ENCODE measurements around the gene SLC35F6. TPM values are rescaled to one million over a fixed set of nuclear protein-coding genes. Genes with fewer than 3 reads are reported as not detected.
A peak's percentile ranks its signal among the peaks of the same experiment; 100 is the strongest.
"Not testable (repeated sequence)": the region's sequence is repeated elsewhere in the genome, so short reads cannot be mapped to it uniquely, and the experiment has no call there.

Gene SLC35F6
- total RNA-seq, 4 donors from 2014 or later, result 76.3 to 114 (median 86.2) TPM

DNA sequence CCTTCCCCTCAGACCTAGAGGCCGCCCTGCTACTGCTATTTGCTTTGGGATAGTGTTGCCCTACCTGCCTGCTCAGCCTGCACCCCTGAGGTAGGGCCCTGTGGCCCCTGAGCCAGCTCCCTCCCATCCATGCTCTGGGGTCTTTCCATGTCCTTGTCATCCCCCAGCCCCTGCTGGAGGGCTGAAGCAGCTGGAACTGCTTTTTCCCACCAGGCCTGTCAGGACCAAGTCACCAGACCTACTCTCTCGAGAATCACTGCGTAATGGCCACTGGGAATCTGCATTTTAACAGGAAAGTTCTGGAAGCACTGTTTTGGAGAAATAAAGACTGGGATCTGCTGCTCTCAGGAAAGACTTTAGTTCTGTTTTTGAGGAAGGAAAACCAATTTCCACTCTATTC lies 20.2 kb upstream of the SLC35F6 start:
- no peak overlapping the region for H3K27ac ChIP-seq
- 87% methylated on average over 3 of the region's 3 CpGs for WGBS
- no peaks in the 10 kb centered on the region for H3K27me3 ChIP-seq
- no peak overlapping the region for H3K4me3 ChIP-seq
- TF ChIP-seq, protein P1, sequence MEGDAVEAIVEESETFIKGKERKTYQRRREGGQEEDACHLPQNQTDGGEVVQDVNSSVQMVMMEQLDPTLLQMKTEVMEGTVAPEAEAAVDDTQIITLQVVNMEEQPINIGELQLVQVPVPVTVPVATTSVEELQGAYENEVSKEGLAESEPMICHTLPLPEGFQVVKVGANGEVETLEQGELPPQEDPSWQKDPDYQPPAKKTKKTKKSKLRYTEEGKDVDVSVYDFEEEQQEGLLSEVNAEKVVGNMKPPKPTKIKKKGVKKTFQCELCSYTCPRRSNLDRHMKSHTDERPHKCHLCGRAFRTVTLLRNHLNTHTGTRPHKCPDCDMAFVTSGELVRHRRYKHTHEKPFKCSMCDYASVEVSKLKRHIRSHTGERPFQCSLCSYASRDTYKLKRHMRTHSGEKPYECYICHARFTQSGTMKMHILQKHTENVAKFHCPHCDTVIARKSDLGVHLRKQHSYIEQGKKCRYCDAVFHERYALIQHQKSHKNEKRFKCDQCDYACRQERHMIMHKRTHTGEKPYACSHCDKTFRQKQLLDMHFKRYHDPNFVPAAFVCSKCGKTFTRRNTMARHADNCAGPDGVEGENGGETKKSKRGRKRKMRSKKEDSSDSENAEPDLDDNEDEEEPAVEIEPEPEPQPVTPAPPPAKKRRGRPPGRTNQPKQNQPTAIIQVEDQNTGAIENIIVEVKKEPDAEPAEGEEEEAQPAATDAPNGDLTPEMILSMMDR (IDR thresholded peaks at IDR 0.05), result no peak
- TF ChIP-seq EP300 (IDR thresholded peaks at IDR 0.05), result no peak
- TF ChIP-seq POLR2AphosphoS5 (IDR thresholded peaks at IDR 0.05), result no peak
- TF ChIP-seq POLR2A (IDR thresholded peaks at IDR 0.05), result no peak
- no peak for DNase-seq (ENCODE audit: low spot score in 2 of 2)
- H3K9me3 ChIP-seq, result no peaks in the 10 kb centered on the region
- H3K4me1 ChIP-seq, result no peaks in the 10 kb centered on the region
- H3K36me3 ChIP-seq, result no peaks in the 10 kb centered on the region

DNA sequence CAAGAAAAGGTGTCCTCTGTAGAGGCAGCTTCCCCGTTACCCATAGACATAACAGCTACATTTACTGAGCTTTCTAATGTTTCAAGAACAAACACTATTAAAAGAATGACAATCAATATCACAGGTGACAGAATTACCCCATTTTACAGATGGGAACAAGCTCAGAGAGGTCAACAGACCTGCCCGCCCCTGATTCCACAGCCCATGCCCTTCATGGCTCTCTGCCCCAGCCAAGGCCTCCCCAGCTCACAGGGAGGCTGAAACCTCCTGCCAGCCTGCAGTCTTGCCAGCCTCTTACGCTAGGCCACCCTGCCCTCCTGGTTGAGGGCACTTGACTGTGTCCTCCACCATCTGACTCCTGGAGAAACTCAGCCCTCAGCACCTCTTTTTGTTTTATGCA lies 19.1 kb upstream of the SLC35F6 start:
- H3K27me3 ChIP-seq, result no peaks in the 10 kb centered on the region
- H3K4me1 ChIP-seq, result no peaks in the 10 kb centered on the region
- WGBS, result 96% methylated on average over 3 of the region's 3 CpGs
- TF ChIP-seq, protein P1 (IDR thresholded peaks at IDR 0.05), result no peak
- TF ChIP-seq POLR2A (IDR thresholded peaks at IDR 0.05) (no peak), POLR2AphosphoS5 (IDR thresholded peaks at IDR 0.05) (no peak), EP300 (IDR thresholded peaks at IDR 0.05) (no peak)
- no peak overlapping the region for H3K27ac ChIP-seq
- no peaks in the 10 kb centered on the region for H3K9me3 ChIP-seq
- H3K4me3 ChIP-seq, result no peak overlapping the region
- DNase-seq (ENCODE audit: low spot score in 2 of 2), result no peak
- H3K36me3 ChIP-seq, result no peaks in the 10 kb centered on the region

DNA sequence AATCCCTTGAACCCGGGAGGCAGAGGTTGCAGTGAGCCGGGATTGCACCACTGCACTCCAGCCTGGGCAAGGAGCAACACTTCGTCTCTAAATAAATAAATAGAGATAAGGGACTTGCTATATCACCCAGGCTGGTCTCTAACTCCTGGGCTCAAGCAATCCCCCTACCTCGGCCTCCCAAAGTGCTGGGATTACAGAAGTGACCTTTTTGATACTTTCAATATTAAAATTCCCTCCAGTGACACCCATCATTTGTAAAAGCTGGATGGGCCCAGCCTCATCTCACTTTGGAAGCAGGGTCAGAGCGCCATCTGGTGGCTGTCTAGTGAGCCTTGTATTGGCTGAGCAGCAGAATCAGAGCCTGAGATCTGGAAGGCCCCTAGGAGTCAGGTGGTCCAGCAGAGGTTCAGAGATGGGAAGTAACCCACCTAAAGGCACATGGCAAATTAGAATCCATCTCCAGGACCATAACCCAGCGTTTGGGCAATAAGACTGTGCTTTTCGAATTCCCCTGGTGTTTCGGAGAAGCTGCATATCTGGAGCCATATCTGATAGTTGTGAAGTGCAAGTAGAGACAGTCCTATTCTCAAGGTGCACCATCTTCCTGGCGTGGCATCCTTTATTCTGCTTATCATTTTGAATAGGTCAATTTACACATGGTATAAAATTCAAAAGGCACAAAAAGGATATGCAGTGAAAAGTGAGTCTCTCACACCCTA lies 18.3 kb upstream of the SLC35F6 start:
- no peak overlapping the region for H3K27ac ChIP-seq
- no peaks in the 10 kb centered on the region for H3K27me3 ChIP-seq
- no peak overlapping the region for H3K4me3 ChIP-seq
- no peaks in the 10 kb centered on the region for H3K36me3 ChIP-seq
- 30% methylated on average over 9 of the region's 9 CpGs for WGBS
- peak; percentile 87 to 93 for DNase-seq (ENCODE audit: low spot score in 2 of 2)
- H3K9me3 ChIP-seq, result no peaks in the 10 kb centered on the region
- no peaks in the 10 kb centered on the region for H3K4me1 ChIP-seq
- TF ChIP-seq EP300 (IDR thresholded peaks at IDR 0.05) (no peak), POLR2A (IDR thresholded peaks at IDR 0.05) (no peak), POLR2AphosphoS5 (IDR thresholded peaks at IDR 0.05) (no peak)
- TF ChIP-seq, protein P1 (IDR thresholded peaks at IDR 0.05), result peak; percentile 76 to 84

DNA sequence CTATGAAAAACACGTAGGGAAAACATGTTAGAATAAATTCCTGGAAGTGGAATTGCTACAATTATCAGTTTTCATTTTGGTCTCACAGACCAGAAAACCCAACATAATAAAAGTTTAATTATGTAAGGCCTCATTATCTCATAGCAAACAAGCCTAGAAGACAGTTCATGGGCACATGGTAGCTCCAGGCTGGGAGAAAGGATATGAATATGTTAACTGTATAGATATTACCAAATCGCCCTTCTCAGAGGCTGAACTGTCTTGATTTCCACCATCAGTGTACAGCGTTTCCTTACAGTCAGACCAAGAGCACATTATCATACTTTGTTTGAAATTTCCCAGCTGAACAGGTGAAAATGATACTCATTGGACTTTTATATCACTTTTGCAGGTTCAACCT lies 17.1 kb upstream of the SLC35F6 start:
- no peaks in the 10 kb centered on the region for H3K27me3 ChIP-seq
- no peaks in the 10 kb centered on the region for H3K4me1 ChIP-seq
- WGBS, result 65% methylated on average over 3 of the region's 3 CpGs
- no peak for TF ChIP-seq POLR2A (IDR thresholded peaks at IDR 0.05)
- TF ChIP-seq, protein P1 (IDR thresholded peaks at IDR 0.05), result no peak
- no peak for TF ChIP-seq POLR2AphosphoS5 (IDR thresholded peaks at IDR 0.05)
- no peak for TF ChIP-seq EP300 (IDR thresholded peaks at IDR 0.05)
- H3K36me3 ChIP-seq, result no peaks in the 10 kb centered on the region
- no peak for DNase-seq (ENCODE audit: low spot score in 2 of 2)
- no peak overlapping the region for H3K4me3 ChIP-seq
- no peak overlapping the region for H3K27ac ChIP-seq
- no peaks in the 10 kb centered on the region for H3K9me3 ChIP-seq

DNA sequence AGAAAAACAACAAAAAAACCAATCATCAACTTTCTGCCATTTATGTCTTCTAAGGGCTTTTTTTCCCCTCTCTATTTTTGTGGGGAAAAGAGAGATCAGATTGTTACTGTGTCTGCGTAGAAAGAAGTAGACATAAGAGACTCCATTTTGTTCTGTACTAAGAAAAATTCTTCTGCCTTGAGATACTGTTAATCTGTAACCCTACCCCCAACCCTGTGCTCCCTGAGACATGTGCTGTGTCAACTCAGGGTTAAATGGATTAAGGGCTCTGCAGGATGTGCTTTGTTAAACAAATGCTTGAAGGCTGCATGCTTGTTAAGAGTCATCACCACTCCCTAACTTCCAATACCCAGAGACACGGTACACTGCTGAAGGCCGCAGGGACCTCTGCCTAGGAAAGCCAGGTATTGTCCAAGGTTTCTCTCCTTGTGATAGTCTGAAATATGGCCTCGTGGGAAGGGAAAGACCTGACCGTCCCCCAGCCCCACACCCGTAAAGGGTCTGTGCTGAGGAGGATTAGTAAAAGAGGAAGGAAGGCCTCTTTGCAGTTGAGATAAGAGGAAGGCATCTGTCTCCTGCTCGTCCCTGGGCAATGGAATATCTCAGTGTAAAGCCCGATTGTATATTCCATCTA lies 14.2 kb upstream of the SLC35F6 start:
- WGBS, result 58% methylated on average over 8 of the region's 8 CpGs
- not testable (repeated sequence) for DNase-seq (ENCODE audit: low spot score in 2 of 2); H3K4me1 ChIP-seq; H3K4me3 ChIP-seq; H3K36me3 ChIP-seq; H3K27me3 ChIP-seq; H3K27ac ChIP-seq; H3K9me3 ChIP-seq

DNA sequence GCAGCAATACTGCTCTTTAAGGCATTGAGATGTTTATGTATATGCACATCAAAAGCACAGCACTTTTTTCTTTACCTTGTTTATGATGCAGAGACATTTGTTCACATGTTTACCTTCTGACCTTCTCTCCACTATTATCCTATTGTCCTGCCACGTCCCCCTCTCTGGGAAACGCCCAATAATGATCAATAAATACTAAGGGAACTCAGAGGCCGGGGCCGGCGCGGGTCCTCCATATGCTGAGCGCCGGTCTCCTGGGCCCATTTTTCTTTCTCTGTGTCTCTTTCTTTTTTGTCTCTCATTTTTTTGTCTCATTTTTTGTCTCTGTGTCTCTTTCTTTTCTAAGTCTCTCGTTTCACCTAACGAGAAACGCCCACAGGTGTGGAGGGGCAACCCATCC lies 13.6 kb upstream of the SLC35F6 start:
- H3K9me3 ChIP-seq; H3K27ac ChIP-seq; DNase-seq (ENCODE audit: low spot score in 2 of 2); H3K36me3 ChIP-seq; H3K4me3 ChIP-seq; H3K4me1 ChIP-seq; H3K27me3 ChIP-seq: not testable (repeated sequence)
- WGBS, result 85% methylated on average over 11 of the region's 11 CpGs

Data from suprapubic skin (tissue), 4 donors.